A549 (cell line): ENCODE data around the gene SVEP1. TPM values are rescaled to one million over a fixed set of nuclear protein-coding genes. Genes with fewer than 3 reads are reported as not detected.
A peak's percentile ranks its signal among the peaks of the same experiment; 100 is the strongest.

Experiments
- ATAC-seq, 2 experiments: fragments of 200-7000 bp in 1 of 2; fragments of >200 bp in 1 of 2; cut with Nextera tagmentation in 1 of 2; cut with Tn5 transposase in 1 of 2; 3 replicates each; pipeline versions ENCODE4 v1.8.0 to v1.9.1; 2018 to 2020; ENCODE audit warnings: mild to moderate bottlenecking in 1 of 2, moderate library complexity in 1 of 2
- CTCF ChIA-PET: fragments of 300-600 bp; sonication (Branson Sonifier 250); formaldehyde crosslinking; extraction: SDS; loops from one replicate; lab custom pipeline; 2021; ENCODE audit warnings: antibody characterized with exemption, inconsistent platforms; lab: Yijun Ruan, JAX
- POLR2A ChIA-PET: fragments of 350-600 bp; formaldehyde crosslinking; extraction: SDS; loops from one replicate; lab custom pipeline; 2021; ENCODE audit warnings: antibody characterized with exemption, inconsistent platforms; lab: Yijun Ruan, JAX
- DNase-seq, 2 experiments: peaks; one replicate each; pipeline versions ENCODE4 v3.0.0 to v3.0.0-alpha.2; 2011 to 2016; ENCODE audit warnings: low read depth in 1 of 2, low spot score in 1 of 2
- FAIRE-seq: peaks from 2 replicates; lab custom pipeline; 2011; peaks lifted over from hg19 to GRCh38; lab: Jason Lieb, UNC
- H3K27ac ChIP-seq, 2 experiments: fragments of >200 bp; sonication (Bioruptor Twin); formaldehyde crosslinking; 3 replicates each; pipeline ENCODE4 v1.5.1; 2016 to 2017
- H3K4me1 ChIP-seq: fragments of >200 bp; sonication (Bioruptor Twin); formaldehyde crosslinking; 3 replicates; pipeline ENCODE4 v1.6.1; 2016
- H3K4me2 ChIP-seq: fragments of >200 bp; sonication (Bioruptor Twin); formaldehyde crosslinking; 3 replicates; pipeline ENCODE4 v1.6.1; 2016
- H3K4me3 ChIP-seq: fragments of >200 bp; sonication (Bioruptor Twin); formaldehyde crosslinking; 3 replicates; pipeline ENCODE4 v1.5.1; 2016
- H3K9me3 ChIP-seq: fragments of >200 bp; sonication (Bioruptor Twin); formaldehyde crosslinking; 3 replicates; pipeline ENCODE4 v1.6.1; 2016
- ATOH8 ChIP-seq: fragments of 250-450 bp; sonication (Bioruptor Pico); IDR thresholded peaks from 2 replicates; pipeline ENCODE4 v1.5.0; 2020; ENCODE audit warnings: low read depth, mild to moderate bottlenecking, moderate library complexity
- CBX2 ChIP-seq: fragments of 200-600 bp; sonication (generic); IDR thresholded peaks from 2 replicates; pipeline ENCODE4 v1.6.1; 2016; ENCODE audit warnings: low read depth, mild to moderate bottlenecking, borderline replicate concordance
- CBX8 ChIP-seq: fragments of 200-600 bp; sonication (generic); IDR thresholded peaks from 2 replicates; pipeline ENCODE4 v1.6.1; 2016
- EHMT2 ChIP-seq: fragments of 200-600 bp; sonication (generic); IDR thresholded peaks from 2 replicates; pipeline ENCODE4 v1.6.1; 2016; ENCODE audit warnings: antibody characterized with exemption, low read depth, mild to moderate bottlenecking, moderate library complexity
- FOSL2 ChIP-seq, 2 experiments: fragments of 450-650 bp in 1 of 2; fragments of >200 bp in 1 of 2; sonication (Bioruptor Twin) in 1 of 2; formaldehyde crosslinking; IDR thresholded peaks; 2 replicates each; pipeline versions ENCODE4 v1.5.0 to v1.6.1; 2016 to 2020; ENCODE audit warnings: mild to moderate bottlenecking in 1 of 2, moderate library complexity in 1 of 2
- GATA3 ChIP-seq: IDR thresholded peaks from 2 replicates; pipeline ENCODE4 v1.6.1; 2012; ENCODE audit warnings: borderline replicate concordance
- HES2 ChIP-seq: fragments of >200 bp; sonication (Bioruptor Twin); formaldehyde crosslinking; IDR thresholded peaks from 2 replicates; pipeline ENCODE4 v1.6.1; 2016
- HOXA7 ChIP-seq: fragments of 250-450 bp; sonication (Bioruptor Pico); IDR thresholded peaks from 2 replicates; pipeline ENCODE4 v1.5.0; 2020; ENCODE audit warnings: mild to moderate bottlenecking, moderate library complexity
- HOXB13 ChIP-seq: fragments of 250-450 bp; sonication (Bioruptor Pico); IDR thresholded peaks from 2 replicates; pipeline ENCODE4 v1.5.0; 2020; ENCODE audit warnings: low read depth, mild to moderate bottlenecking, moderate library complexity
- JUN ChIP-seq, 2 experiments: fragments of >200 bp; sonication (Bioruptor Twin); formaldehyde crosslinking; IDR thresholded peaks; 2 replicates in 1 of 2; 3 replicates in 1 of 2; pipeline ENCODE4 v1.6.1; 2016 to 2017
- JUNB ChIP-seq: fragments of >200 bp; sonication (Bioruptor Twin); formaldehyde crosslinking; IDR thresholded peaks from 2 replicates; pipeline ENCODE4 v1.6.1; 2016
- KDM5A ChIP-seq: fragments of 200-600 bp; sonication (generic); IDR thresholded peaks from 2 replicates; pipeline ENCODE4 v1.6.1; 2016; ENCODE audit warnings: antibody characterized with exemption, mild to moderate bottlenecking
- MAZ ChIP-seq: fragments of 150-350 bp; IDR thresholded peaks from 2 replicates; pipeline ENCODE4 v1.6.1; 2014; ENCODE audit warnings: antibody characterized with exemption, low read depth, low read length, borderline replicate concordance
- NPAS2 ChIP-seq: fragments of 250-450 bp; sonication (Bioruptor Pico); IDR thresholded peaks from 2 replicates; pipeline ENCODE4 v1.8.0; 2022; ENCODE audit warnings: mild to moderate bottlenecking, moderate library complexity, borderline replicate concordance
- RAD21 ChIP-seq, 2 experiments: fragments of >200 bp in 1 of 2; sonication (Bioruptor Twin) in 1 of 2; formaldehyde crosslinking in 1 of 2; IDR thresholded peaks in 1 of 2; conservative IDR thresholded peaks in 1 of 2; 2 replicates in 1 of 2; 3 replicates in 1 of 2; pipeline ENCODE4 v1.6.1; 2012 to 2018; ENCODE audit warnings: inconsistent platforms in 1 of 2
- RARB ChIP-seq: fragments of 250-450 bp; sonication (Bioruptor Pico); IDR thresholded peaks from 2 replicates; pipeline ENCODE4 v1.8.0; 2021; ENCODE audit warnings: mild to moderate bottlenecking, moderate library complexity
- RFX5 ChIP-seq: fragments of 450-650 bp; IDR thresholded peaks from 2 replicates; pipeline ENCODE4 v1.7.1; 2014; ENCODE audit warnings: antibody characterized with exemption, mild to moderate bottlenecking, moderate library complexity
- SREBF2 ChIP-seq: fragments of 450-650 bp; IDR thresholded peaks from 2 replicates; pipeline ENCODE4 v1.6.1; 2014; ENCODE audit warnings: mild to moderate bottlenecking, moderate library complexity
- TP53 ChIP-seq: fragments of 250-450 bp; sonication (Bioruptor Pico); IDR thresholded peaks from 2 replicates; pipeline ENCODE4 v1.5.0; 2021; ENCODE audit warnings: mild to moderate bottlenecking, moderate library complexity
- ZFP36 ChIP-seq: fragments of 450-650 bp; IDR thresholded peaks from 2 replicates; pipeline ENCODE4 v1.6.1; 2014; ENCODE audit warnings: borderline replicate concordance; ENCODE audit not compliant: partially characterized antibody
- WGBS: methylation state at CpG from one replicate; pipeline ENCODE4 v1.1.6; 2017; ENCODE audit errors: missing lambda C conversion rate; 5-methylcytosine and 5-hydroxymethylcytosine counted together
- polyA plus RNA-seq, 4 experiments: library from polyadenylated mRNA; depleted of rRNA in 3 of 4; stranded (reverse); fragments of >200 nt; fragmentation: RNase III in 1 of 4; extraction: RNeasy Plus Mini Kit Qiagen cat#74134 plus additional on column Dnase treatment in 1 of 4; gene quantifications; 2 replicates in 3 of 4; 3 replicates in 1 of 4; pipeline ENCODE4 v1.2.3, GENCODE V29; 2011 to 2017
- TF ChIP-seq, protein P1 (sequence below): IDR thresholded peaks from 2 replicates; pipeline ENCODE4 v1.6.1; 2012
- TF ChIP-seq, protein P2 (sequence below): fragments of >200 bp; sonication (Bioruptor Twin); formaldehyde crosslinking; IDR thresholded peaks from 3 replicates; pipeline ENCODE4 v1.5.1; 2016

The SVEP1 gene
- polyA plus RNA-seq, 2 of the 4 experiments (the other 2 are of a cell fraction) = 0.52 to 1.5 TPM

DNA sequence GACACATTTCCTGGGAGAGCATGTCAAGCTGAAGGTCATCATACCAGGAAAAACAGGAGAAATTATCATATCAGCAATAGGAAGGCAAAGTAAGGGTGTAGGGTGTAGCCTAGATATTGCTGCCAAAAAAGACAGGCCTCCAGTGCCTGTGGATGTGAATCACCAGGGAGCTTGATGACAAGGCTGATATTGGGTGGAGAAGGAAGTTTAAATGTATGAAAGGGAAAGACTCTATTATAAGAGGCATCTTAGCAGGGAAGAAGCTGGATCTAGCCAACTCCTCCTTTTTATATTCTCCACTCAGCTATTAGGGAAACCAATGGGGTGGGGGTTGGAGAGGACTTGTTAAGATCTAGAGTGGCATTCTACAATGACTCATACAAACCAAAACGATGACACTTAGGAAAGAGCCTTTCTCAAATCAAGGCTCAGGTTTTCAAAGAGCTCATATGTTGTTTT lies 228.5 kb downstream of the SVEP1 start:
- 8% methylated on average over 1 of the region's 1 CpG for WGBS
- FAIRE-seq (no peak), ATAC-seq (peak; percentile 71 to 76), DNase-seq (peak; percentile 16 to 43)
- ChIA-PET POLR2A (interaction anchor here (0.5 to 2.2 kb wide), 3 partner anchors 19 to 685 kb away, joined by 3 to 12 read pairs (median 5); partner anchors contain the start of gene TXN), CTCF (interaction anchor here (0.8 kb wide), 1 partner anchor 11 kb away, joined by 3 read pairs; no protein-coding TSS in a partner anchor)
- Histone ChIP-seq H3K4me1 (peaks cover 11% of the 10 kb centered on the region; the same call in 2 of the 3 replicates), H3K27ac (peak overlapping the region in 1 of 2 experiments; percentile 0; a peak in 1 of 6 replicates), H3K9me3 (no peaks in the 10 kb centered on the region), H3K4me2 (peak overlapping the region; percentile 4; the same call in 1 of the 3 replicates), H3K4me3 (no peak overlapping the region)
- TF ChIP-seq FOSL2 (IDR thresholded peaks at IDR 0.05) (no peak), FOSL2 (CRISPR knock-in tag; IDR thresholded peaks at IDR 0.05) (peak; percentile 51; the same call in 1 of the 2 replicates), CBX2 (no peak)

DNA sequence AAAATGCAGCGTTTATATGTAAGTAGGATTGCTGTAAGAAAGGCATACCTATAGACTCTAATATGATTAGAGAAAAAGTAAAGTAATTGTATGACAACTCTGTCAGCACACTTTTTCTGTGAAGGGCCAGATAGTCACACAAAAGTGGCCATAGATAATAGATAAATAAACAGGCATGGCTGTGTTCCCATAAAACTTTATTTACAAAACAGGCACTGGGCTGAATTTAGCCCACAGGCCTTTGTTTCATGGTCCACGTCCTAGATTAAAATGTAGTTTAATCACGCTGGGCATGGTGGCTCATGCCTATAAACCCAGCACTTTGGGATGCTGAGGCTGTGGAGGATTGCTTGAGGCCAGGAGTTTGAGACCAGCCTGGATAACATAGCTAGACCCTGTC lies 233.2 kb downstream of the SVEP1 start:
- Histone ChIP-seq H3K4me3 (no peak overlapping the region), H3K4me1 (peaks cover 7% of the 10 kb centered on the region; the same call in 2 of the 3 replicates), H3K9me3 (no peaks in the 10 kb centered on the region), H3K4me2 (no peak overlapping the region), H3K27ac (no peak overlapping the region)
- TF ChIP-seq ATOH8 (CRISPR knock-in tag) = no peak
- no peak for TF ChIP-seq TP53 (CRISPR knock-in tag)
- no peak for TF ChIP-seq MAZ
- no peak for TF ChIP-seq GATA3
- TF ChIP-seq HOXA7 (CRISPR knock-in tag) = no peak
- TF ChIP-seq NPAS2 (CRISPR knock-in tag) = no peak
- TF ChIP-seq, protein P1, sequence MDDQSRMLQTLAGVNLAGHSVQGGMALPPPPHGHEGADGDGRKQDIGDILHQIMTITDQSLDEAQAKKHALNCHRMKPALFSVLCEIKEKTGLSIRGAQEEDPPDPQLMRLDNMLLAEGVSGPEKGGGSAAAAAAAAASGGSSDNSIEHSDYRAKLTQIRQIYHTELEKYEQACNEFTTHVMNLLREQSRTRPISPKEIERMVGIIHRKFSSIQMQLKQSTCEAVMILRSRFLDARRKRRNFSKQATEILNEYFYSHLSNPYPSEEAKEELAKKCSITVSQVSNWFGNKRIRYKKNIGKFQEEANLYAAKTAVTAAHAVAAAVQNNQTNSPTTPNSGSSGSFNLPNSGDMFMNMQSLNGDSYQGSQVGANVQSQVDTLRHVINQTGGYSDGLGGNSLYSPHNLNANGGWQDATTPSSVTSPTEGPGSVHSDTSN = no peak
- no peak for TF ChIP-seq RAD21 (conservative IDR thresholded peaks at IDR 0.05 in 1 of 2, IDR thresholded peaks at IDR 0.05 in 1 of 2)
- TF ChIP-seq, protein P2, sequence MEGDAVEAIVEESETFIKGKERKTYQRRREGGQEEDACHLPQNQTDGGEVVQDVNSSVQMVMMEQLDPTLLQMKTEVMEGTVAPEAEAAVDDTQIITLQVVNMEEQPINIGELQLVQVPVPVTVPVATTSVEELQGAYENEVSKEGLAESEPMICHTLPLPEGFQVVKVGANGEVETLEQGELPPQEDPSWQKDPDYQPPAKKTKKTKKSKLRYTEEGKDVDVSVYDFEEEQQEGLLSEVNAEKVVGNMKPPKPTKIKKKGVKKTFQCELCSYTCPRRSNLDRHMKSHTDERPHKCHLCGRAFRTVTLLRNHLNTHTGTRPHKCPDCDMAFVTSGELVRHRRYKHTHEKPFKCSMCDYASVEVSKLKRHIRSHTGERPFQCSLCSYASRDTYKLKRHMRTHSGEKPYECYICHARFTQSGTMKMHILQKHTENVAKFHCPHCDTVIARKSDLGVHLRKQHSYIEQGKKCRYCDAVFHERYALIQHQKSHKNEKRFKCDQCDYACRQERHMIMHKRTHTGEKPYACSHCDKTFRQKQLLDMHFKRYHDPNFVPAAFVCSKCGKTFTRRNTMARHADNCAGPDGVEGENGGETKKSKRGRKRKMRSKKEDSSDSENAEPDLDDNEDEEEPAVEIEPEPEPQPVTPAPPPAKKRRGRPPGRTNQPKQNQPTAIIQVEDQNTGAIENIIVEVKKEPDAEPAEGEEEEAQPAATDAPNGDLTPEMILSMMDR = no peak
- no peak for TF ChIP-seq SREBF2
- no peak for TF ChIP-seq RFX5
- TF ChIP-seq ZFP36 = no peak
- no peak for TF ChIP-seq JUN (IDR thresholded peaks at IDR 0.05)
- no peak for TF ChIP-seq HOXB13 (CRISPR knock-in tag)
- TF ChIP-seq JUNB = no peak
- no peak for TF ChIP-seq RARB
- TF ChIP-seq EHMT2 = no peak
- no peak for TF ChIP-seq KDM5A
- no peak for TF ChIP-seq HES2
- no peak for TF ChIP-seq CBX8
- FAIRE-seq (no peak), DNase-seq (no peak), ATAC-seq (no peak)
- WGBS = 54% methylated on average over 3 of the region's 3 CpGs
- ChIA-PET CTCF (no interaction called here), POLR2A (no interaction called here)
